ENCODE results near the gene HNRNPLL. TPM values are rescaled to one million over a fixed set of nuclear protein-coding genes. Genes with fewer than 3 reads are reported as not detected.

The HNRNPLL gene
- total and polyA plus RNA-seq, 3 donors from 2014 or later = 82.0 to 107 (median 85.1) TPM

DNA sequence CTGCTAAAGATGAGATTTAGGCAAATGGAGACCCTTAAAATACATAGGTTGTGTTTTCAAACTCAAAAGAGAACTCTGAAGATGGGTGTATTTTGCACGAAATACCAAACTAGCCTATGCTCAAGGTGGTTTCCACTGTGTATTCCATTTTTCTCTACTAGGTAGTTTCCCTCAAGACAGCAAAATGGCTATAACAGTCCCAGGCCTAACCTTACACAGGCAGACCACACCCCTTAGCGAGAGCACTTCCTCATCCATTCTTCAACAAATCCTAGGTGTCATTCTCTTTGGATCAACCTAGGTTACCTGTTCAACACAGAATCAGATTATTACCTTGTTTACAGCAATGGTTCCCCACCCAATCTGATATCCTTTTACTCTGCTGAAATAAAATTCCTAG lies 42.6 kb downstream of the HNRNPLL start:
- 94% methylated on average over 2 of the region's 2 CpGs for WGBS, 2 donors
- no peaks in the 10 kb centered on the region for H3K4me1 ChIP-seq
- no peak for TF ChIP-seq POLR2A (IDR thresholded peaks at IDR 0.05)
- TF ChIP-seq CTCF (IDR thresholded peaks at IDR 0.05) = no peak
- no peak overlapping the region for H3K4me3 ChIP-seq
- no peaks in the 10 kb centered on the region for H3K27me3 ChIP-seq
- no peak for DNase-seq
- no peak overlapping the region for H3K27ac ChIP-seq
- H3K36me3 ChIP-seq (ENCODE audit: low read depth, missing control alignments) = no peaks in the 10 kb centered on the region
- no peaks in the 10 kb centered on the region for H3K9me3 ChIP-seq
- intact Hi-C loops (cut with DNase I; ENCODE audit: low total_unique reads) = no loop called here

- Histone ChIP-seq H3K9me3 (no peaks in the 10 kb centered on the region), H3K27ac (no peak overlapping the region), H3K4me3 (no peak overlapping the region), H3K27me3 (no peaks in the 10 kb centered on the region), H3K36me3 (ENCODE audit: low read depth, missing control alignments) (no peaks in the 10 kb centered on the region), H3K4me1 (no peaks in the 10 kb centered on the region)
- no peak for TF ChIP-seq CTCF (IDR thresholded peaks at IDR 0.05)
- no peak for TF ChIP-seq POLR2A (IDR thresholded peaks at IDR 0.05)
- 91 to 95% methylated on average over 5 of the region's 5 CpGs for WGBS, 2 donors
- DNase-seq = no peak
- intact Hi-C loops (cut with DNase I; ENCODE audit: low total_unique reads) = no loop called here
Measured at GRCh38 chr2:38557981-38558380, 44.7 kb downstream of the HNRNPLL start.

GRCh38 chr2:38557217-38557616 lies 45.5 kb downstream of the HNRNPLL start:
- Histone ChIP-seq H3K4me3 (no peak overlapping the region), H3K9me3 (no peaks in the 10 kb centered on the region), H3K36me3 (ENCODE audit: low read depth, missing control alignments) (no peaks in the 10 kb centered on the region), H3K27ac (no peak overlapping the region), H3K27me3 (no peaks in the 10 kb centered on the region), H3K4me1 (no peaks in the 10 kb centered on the region)
- intact Hi-C loops (cut with DNase I; ENCODE audit: low total_unique reads) = no loop called here
- DNase-seq = no peak
- TF ChIP-seq POLR2A (IDR thresholded peaks at IDR 0.05) (no peak), CTCF (IDR thresholded peaks at IDR 0.05) (no peak)
- 57 to 64% methylated on average over 2 of the region's 2 CpGs for WGBS, 2 donors

- no peaks in the 10 kb centered on the region for H3K9me3 ChIP-seq
- intact Hi-C loops (cut with DNase I; ENCODE audit: low total_unique reads) = no loop called here
- DNase-seq = no peak
- no peak overlapping the region for H3K27ac ChIP-seq
- no peaks in the 10 kb centered on the region for H3K27me3 ChIP-seq
- 85 to 86% methylated on average over 6 of the region's 6 CpGs for WGBS, 2 donors
- no peaks in the 10 kb centered on the region for H3K36me3 ChIP-seq (ENCODE audit: low read depth, missing control alignments)
- no peaks in the 10 kb centered on the region for H3K4me1 ChIP-seq
- H3K4me3 ChIP-seq = no peak overlapping the region
- no peak for TF ChIP-seq POLR2A (IDR thresholded peaks at IDR 0.05)
- no peak for TF ChIP-seq CTCF (IDR thresholded peaks at IDR 0.05)
Measured at GRCh38 chr2:38556006-38556801, 46.5 kb downstream of the HNRNPLL start.

All from testis (tissue), 3 donors.